SIG-M5 (cell line): ENCODE data around the gene HMGA1.
"Not testable (repeated sequence)": the region's sequence is repeated elsewhere in the genome, so short reads cannot be mapped to it uniquely, and the experiment has no call there.

ENCODE experiments used
- DNase-seq: peaks from one replicate; lab custom pipeline; 2025; lab: John Stamatoyannopoulos, UW

The HMGA1 gene

DNA sequence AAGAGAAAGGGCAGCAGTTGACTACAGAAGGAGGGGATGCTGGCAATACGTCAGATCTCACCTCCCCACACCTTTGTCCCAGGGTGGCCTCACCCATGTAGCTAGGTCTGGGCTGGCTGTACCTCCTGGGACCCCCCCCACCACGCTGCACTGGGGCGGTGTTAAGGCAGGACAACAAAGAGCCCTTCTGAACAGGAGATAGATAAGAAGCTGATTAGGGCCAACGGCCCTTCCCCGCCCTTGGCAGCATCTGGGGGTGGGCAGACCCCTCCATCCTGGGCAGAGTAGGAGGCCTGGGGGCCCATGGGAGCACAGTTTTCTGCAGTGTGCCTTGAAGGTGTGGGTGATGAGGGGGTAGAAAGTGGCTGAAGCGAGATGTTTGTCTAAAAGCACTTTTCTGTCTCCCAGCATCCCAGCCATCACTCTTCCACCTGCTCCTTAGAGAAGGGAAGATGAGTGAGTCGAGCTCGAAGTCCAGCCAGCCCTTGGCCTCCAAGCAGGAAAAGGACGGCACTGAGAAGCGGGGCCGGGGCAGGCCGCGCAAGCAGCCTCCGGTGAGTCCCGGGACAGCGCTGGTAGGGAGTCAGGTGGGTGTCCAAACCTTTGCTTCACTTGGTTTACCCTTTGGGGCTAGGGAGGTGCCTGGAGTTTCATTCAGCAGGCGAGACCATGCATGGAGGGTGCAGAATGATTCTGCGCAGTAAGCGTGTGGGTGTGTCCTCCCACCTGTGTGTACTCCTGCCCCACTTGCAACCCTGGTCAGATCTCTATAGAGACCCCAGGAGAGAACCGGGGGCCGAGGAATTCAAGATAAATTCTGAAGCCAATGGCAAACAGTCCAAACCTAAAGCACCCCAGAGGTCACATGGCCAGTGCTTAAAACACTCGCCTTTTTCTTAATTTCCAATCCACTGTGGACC lies 3.9 kb downstream of the HMGA1 start:
- no peak for DNase-seq

DNA sequence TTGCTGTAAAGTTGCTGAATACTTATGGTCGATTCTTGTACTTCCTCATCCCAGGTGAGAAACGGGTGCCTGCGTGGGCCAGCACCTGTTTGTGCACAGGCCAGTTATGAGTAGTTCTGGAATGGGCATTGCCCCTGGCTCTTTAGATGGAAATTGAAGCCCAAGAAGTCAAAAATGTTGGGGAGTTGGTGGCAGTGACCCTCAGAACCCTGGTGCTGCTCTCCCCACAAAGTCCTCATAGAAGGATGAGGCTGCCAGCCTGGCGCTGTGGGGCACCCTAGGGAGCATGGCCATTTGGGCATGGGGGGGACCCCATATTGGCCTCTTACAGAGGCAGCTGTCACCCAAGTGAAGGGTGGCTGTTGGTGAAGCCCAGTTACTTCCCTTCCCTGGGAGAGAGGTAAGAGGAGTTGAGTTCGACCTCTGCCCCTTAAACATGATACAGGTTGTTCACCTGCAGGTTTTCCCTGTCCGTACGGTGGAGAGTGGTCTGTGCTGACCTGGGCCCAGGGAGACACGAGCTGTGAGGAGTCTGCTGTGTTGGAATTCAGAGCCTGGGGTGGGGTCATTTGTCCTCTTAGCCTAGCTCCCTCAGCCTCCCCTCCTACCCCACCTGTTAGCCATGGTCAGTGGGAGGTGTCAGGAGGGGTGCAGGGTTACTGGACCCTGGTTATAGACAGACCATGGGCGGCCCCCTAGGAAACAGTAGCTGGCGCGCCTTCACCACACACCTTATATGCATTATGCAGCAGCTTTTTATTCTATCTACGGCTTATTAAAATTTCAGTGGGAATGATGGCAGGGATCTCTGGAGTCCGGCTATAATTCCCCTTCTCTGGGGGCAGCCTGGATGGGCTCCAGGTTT lies 4.9 kb downstream of the HMGA1 start:
- DNase-seq: no peak

DNA sequence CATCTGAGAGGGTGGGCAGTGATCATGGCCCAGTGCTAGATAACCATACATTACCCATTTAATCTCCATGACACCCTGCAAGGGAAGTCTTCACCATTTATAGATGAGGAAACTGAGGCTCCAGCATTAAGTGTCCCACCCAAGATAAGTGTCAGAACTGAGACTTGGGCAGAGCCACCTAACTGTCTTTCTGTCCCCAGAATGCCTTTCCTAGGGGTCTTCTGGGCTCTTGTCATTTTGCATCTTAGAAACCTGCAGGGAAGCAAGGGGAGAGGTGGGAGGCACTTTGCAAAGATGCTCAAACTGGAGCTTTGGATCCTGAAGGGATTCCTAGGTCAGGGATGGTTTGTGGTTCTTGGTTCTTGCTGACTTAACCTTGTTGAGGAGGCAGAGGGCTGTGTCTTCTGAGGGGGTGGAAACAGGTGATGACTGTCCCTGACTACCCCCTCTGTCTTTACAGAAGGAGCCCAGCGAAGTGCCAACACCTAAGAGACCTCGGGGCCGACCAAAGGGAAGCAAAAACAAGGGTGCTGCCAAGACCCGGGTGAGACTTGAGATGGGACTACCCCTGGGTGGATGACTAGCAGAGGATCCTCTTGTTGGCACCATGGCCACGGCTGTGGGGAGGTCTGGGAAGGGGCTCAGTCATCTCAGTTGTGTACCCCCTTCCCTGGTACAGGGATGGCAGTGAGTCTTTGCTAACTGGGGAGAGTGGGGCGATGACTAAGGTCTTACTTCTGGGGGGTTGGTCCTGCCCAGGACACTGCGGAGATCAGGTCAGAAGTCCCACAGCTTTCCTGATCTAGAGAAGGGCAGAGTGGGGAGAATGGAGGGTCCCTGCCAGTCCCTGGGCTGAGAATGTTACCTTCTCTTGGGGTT lies 5.8 kb downstream of the HMGA1 start:
- no peak for DNase-seq

DNA sequence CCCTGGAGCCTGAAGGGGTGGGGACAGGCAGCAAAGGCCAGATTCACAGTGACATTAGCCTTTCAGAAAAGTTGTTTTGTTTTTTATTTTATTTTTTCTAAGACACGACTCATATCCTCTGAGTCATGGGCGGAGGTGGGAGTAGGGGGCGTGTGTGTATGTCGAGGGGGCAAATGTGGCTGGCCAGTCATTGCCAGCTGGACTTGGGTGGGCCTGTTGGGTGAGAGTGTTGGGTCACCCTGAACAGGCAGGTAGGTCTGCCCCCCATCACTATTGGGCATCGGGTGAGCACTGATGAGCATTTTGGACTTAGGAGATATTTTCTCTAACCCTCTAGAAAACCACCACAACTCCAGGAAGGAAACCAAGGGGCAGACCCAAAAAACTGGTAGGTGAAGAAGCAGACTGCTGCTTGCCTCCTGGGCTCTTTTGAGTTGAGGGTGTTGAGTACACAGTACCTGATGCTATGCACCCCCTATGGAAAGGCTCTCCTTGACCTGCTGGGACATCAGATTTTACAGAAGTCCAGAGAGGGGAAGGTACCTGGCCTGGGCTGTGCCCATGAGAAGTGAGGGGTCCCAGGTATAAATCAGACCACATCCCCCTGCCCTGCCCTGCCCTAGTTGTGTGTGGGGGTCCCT lies 6.6 kb downstream of the HMGA1 start:
- DNase-seq: no peak

DNA sequence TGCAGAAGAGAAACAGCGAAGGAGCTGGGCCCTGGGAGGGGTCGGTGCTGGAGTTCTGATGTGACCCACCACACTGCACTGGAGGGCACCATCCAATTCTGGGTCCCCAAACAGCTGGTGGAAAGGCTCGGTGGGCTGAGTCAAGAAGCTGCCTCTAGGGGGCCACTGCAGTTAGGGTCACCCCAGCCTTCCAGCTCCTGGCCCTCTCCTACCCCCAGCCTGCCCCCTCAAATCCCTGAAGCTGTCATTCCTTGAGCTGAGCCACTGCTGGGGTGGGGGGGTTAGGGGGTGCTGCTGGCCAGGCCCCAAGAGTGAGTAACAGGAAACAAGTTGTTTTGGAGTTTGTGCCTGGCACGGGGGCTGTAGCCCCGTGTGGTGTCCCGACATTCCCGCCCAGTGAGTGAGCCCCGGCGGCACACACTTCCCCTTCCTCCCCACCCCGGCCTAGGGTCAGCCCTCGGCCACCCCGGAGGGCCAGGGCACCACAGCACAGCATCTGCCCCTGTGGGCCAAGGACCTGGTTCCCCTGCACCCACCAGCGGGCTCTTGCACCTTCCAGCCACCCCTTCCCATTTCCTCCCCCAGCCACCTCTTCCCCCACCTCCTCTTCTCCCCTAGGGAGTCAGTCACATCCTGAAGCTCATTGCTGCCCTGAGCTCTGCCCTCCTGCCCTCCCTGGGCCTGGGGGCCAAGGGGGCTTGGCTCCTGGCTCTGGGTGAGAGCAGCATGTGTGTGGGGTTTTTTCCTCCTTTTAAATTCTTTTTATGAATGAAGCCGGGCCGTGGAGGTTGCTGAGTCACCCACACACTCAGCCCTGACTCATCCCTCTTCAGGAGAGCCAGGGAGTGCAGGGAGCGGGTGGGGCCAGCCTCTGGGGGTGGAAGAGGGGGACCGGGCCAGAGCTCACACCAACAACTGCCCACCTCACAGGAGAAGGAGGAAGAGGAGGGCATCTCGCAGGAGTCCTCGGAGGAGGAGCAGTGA lies 7.5 kb downstream of the HMGA1 start:
- no peak for DNase-seq

DNA sequence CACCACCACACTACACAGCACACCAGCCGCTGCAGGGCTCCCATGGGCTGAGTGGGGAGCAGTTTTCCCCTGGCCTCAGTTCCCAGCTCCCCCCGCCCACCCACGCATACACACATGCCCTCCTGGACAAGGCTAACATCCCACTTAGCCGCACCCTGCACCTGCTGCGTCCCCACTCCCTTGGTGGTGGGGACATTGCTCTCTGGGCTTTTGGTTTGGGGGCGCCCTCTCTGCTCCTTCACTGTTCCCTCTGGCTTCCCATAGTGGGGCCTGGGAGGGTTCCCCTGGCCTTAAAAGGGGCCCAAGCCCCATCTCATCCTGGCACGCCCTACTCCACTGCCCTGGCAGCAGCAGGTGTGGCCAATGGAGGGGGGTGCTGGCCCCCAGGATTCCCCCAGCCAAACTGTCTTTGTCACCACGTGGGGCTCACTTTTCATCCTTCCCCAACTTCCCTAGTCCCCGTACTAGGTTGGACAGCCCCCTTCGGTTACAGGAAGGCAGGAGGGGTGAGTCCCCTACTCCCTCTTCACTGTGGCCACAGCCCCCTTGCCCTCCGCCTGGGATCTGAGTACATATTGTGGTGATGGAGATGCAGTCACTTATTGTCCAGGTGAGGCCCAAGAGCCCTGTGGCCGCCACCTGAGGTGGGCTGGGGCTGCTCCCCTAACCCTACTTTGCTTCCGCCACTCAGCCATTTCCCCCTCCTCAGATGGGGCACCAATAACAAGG lies 8.5 kb downstream of the HMGA1 start:
- DNase-seq: not testable (repeated sequence)

DNA sequence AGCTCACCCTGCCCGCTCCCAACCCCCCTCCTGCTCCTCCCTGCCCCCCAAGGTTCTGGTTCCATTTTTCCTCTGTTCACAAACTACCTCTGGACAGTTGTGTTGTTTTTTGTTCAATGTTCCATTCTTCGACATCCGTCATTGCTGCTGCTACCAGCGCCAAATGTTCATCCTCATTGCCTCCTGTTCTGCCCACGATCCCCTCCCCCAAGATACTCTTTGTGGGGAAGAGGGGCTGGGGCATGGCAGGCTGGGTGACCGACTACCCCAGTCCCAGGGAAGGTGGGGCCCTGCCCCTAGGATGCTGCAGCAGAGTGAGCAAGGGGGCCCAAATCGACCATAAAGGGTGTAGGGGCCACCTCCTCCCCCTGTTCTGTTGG lies 9.1 kb downstream of the HMGA1 start:
- DNase-seq: not testable (repeated sequence)

GRCh38 chr6:34246249-34246562 lies 9.5 kb downstream of the HMGA1 start:
- DNase-seq: no peak

GRCh38 chr6:34246563-34247391 lies 10.1 kb downstream of the HMGA1 start:
- DNase-seq: no peak

- DNase-seq: no peak
Measured at GRCh38 chr6:34247481-34248197, 11.0 kb downstream of the HMGA1 start.

DNA sequence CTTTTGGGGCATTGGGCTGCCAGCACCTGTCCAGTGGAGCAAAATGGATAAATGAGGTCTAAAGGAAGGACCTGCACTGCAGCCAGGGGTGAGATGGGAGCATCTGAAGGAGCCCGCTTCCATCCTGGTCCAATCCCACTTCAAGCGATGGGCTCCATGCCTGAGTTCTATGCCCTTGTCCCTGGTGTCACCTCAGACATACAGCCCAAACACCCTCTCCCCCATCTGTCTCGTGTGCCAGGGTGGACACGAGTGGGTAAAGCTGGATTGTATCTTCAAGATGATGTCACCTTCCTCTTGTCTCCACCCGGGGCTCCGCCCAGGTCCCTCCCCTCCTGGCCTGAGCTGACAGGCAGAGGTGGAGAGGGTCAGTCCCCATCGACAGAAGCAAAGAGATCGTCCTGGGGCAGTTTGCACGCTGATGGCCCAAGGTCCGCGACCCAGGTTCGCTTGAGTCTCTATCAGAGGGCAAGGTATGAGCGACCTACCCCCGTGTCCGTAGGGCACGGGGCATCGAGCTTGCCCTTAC lies 11.6 kb downstream of the HMGA1 start:
- DNase-seq: no peak

- DNase-seq: peak; percentile 65
Measured at GRCh38 chr6:34248727-34249468, 12.2 kb downstream of the HMGA1 start, which contains the start of gene SMIM29. Gene SMIM29, minus strand, starts transcription at chr6:34249006. Its CDS starts 1,215 bp downstream, at chr6:34247791.

DNA sequence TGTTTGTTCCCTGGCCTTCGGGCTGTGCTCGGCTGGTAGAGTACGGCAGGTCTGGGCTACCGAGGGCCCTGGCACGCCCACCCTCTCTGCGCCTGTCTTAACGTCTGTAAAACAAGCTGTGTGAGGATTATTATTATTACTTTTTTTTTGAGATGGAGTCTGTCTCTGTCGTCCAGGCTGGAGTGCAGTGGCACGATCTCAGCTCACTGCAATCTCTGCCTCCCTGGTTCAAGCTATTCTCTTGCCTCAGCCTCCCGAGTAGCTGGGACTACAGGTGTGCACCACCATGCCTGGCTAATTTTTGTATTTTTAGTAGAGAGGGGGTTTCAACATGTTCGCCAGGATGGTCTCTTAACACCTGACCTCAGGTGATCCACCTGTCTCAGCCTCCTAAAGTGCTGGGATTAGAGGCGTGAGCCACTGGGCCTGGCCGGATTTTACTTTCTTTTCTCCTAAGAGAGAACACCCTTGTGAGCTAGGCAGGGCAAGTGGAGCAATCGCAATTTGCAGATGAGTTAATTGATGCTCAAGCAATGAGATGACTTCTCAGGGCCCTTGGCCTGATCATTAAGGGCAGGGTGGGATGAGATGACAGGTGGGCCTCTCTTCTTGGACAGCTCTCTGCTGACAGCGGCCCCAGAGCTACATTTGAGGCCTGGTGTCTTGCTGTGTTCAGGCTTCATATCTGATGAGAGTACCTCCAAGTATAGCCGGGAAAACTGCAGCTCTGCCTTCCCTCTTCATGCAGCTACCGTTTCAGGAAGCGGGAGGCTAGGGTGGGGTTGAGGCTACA lies 13.0 kb downstream of the HMGA1 start:
- no peak for DNase-seq

GRCh38 chr6:34252395-34252794 lies 15.7 kb downstream of the HMGA1 start:
- not testable (repeated sequence) for DNase-seq

- no peak for DNase-seq
Measured at GRCh38 chr6:34259529-34260069, 22.9 kb downstream of the HMGA1 start.
